Suppressor macrophage treated with lipopolysaccharide for 1 hour (primary cell): Measurements from ENCODE around the gene IKBKE.

Experiments
- DNase-seq, 3 donors: peaks; one replicate each; pipeline ENCODE4 v3.0.0-alpha.2; 2020 to 2022

Gene IKBKE

GRCh38 chr1:206513312-206514111, 43.2 kb downstream of the IKBKE start:
- no peak for DNase-seq

GRCh38 chr1:206514813-206515387, 44.6 kb downstream of the IKBKE start:
- DNase-seq = peak; percentile 58 to 78 (median 76)

- peak; percentile 71 to 73 (median 71) for DNase-seq
These were observed 46.4 kb downstream of the IKBKE start for GRCh38 chr1:206516728-206516990.

- no peak for DNase-seq
These were observed 47.5 kb downstream of the IKBKE start for GRCh38 chr1:206517784-206518183.

GRCh38 chr1:206518206-206518605, 47.9 kb downstream of the IKBKE start:
- no peak for DNase-seq

- no peak for DNase-seq
These were observed 48.5 kb downstream of the IKBKE start for GRCh38 chr1:206518743-206519142.

- DNase-seq = no peak
These were observed 50.9 kb downstream of the IKBKE start for GRCh38 chr1:206521127-206521526.

GRCh38 chr1:206521694-206522402, 51.6 kb downstream of the IKBKE start:
- no peak for DNase-seq

- peak in 1 of 3 donors; percentile 30 for DNase-seq
These were observed 54.6 kb downstream of the IKBKE start for GRCh38 chr1:206524739-206525364.

GRCh38 chr1:206526064-206526911, 56.0 kb downstream of the IKBKE start:
- DNase-seq = no peak

- no peak for DNase-seq
These were observed 59.1 kb downstream of the IKBKE start for GRCh38 chr1:206529425-206529824.

GRCh38 chr1:206532368-206532767, 62.1 kb downstream of the IKBKE start:
- no peak for DNase-seq

GRCh38 chr1:206534552-206534951, 64.3 kb downstream of the IKBKE start:
- DNase-seq = no peak

GRCh38 chr1:206535853-206536188, 65.5 kb downstream of the IKBKE start:
- no peak for DNase-seq

- no peak for DNase-seq
These were observed 66.9 kb downstream of the IKBKE start for GRCh38 chr1:206537141-206537540.

- peak; percentile 55 to 57 (median 56) for DNase-seq
These were observed 68.0 kb downstream of the IKBKE start for GRCh38 chr1:206538086-206538770.

GRCh38 chr1:206538901-206539640, 68.8 kb downstream of the IKBKE start:
- DNase-seq = no peak

GRCh38 chr1:206540044-206540780, 69.9 kb downstream of the IKBKE start:
- no peak for DNase-seq

- no peak for DNase-seq
These were observed 71.1 kb downstream of the IKBKE start for GRCh38 chr1:206541236-206541833.

GRCh38 chr1:206544562-206545257, 74.4 kb downstream of the IKBKE start:
- peak; percentile 62 to 76 (median 74) for DNase-seq
